Measurements from ENCODE around the gene APBA3.

GRCh38 chr19:3766520-3766919, 5.0 kb upstream of the APBA3 start:
- TF ChIP-seq KDM5A (IDR thresholded peaks at IDR 0.05): no peak
- TF ChIP-seq HOXB5 (CRISPR knock-in tag; IDR thresholded peaks at IDR 0.05): no peak

All from A549 (cell line).